SK-N-SH (cell line): Measurements from ENCODE around the gene PPP2R3A. TPM values are rescaled to one million over a fixed set of nuclear protein-coding genes. Genes with fewer than 3 reads are reported as not detected.
"Not testable (repeated sequence)": the region's sequence is repeated elsewhere in the genome, so short reads cannot be mapped to it uniquely, and the experiment has no call there.

Experiments used
- CTCF ChIA-PET: fragments of 300-600, 350-600 bp; formaldehyde crosslinking; extraction: SDS; loops from one replicate; lab custom pipeline; 2021; lab: Yijun Ruan, JAX
- POLR2A ChIA-PET: fragments of 350-600 bp; sonication (Branson Sonifier 250); formaldehyde crosslinking; extraction: SDS; loops from one replicate; lab custom pipeline; 2020; ENCODE audit warnings: antibody characterized with exemption, inconsistent platforms; lab: Yijun Ruan, JAX
- DNase-seq: peaks from one replicate; pipeline ENCODE4 v3.0.0; 2012
- H2AFZ ChIP-seq: fragments of 200-600 bp; sonication (generic); 2 replicates; pipeline ENCODE4 v1.8.1; 2016; ENCODE audit warnings: antibody characterized with exemption, mild to moderate bottlenecking, low read depth
- H3F3A ChIP-seq: fragments of 200-600 bp; sonication (generic); replicated peaks from 2 replicates; pipeline ENCODE3; 2016; ENCODE audit warnings: antibody characterized with exemption, mild to moderate bottlenecking; ENCODE audit not compliant: insufficient read depth
- H3K27ac ChIP-seq, 2 experiments: fragments of 200-500 bp in 1 of 2; fragments of 200-600 bp in 1 of 2; sonication (Bioruptor generic) in 1 of 2; sonication (generic), shearing (Covaris generic) in 1 of 2; 2 replicates each; pipeline versions ENCODE4 v1.5.1 to v1.6.1; 2014 to 2016; ENCODE audit warnings: low read depth in 2 of 2, inconsistent platforms in 1 of 2, low read length in 1 of 2, mild to moderate bottlenecking in 1 of 2, mixed read lengths in 1 of 2
- H3K27me3 ChIP-seq: fragments of 200-600 bp; sonication (generic), shearing (Covaris generic); 2 replicates; pipeline ENCODE4 v1.6.1; 2016; ENCODE audit warnings: mixed run types; ENCODE audit not compliant: insufficient read depth
- H3K36me3 ChIP-seq, 2 experiments: fragments of 200-500 bp in 1 of 2; fragments of 200-600 bp in 1 of 2; sonication (Bioruptor generic) in 1 of 2; sonication (generic) in 1 of 2; replicated peaks in 1 of 2; 2 replicates each; pipeline versions ENCODE3 to v1.5.1; 2014 to 2016; ENCODE audit warnings: low read length in 1 of 2, mild to moderate bottlenecking in 1 of 2; ENCODE audit not compliant: insufficient read depth in 2 of 2, control insufficient read depth in 1 of 2
- H3K4me1 ChIP-seq, 2 experiments: fragments of 200-500 bp in 1 of 2; fragments of 200-600 bp in 1 of 2; sonication (Bioruptor generic) in 1 of 2; sonication (generic), shearing (Covaris generic) in 1 of 2; 2 replicates each; pipeline versions ENCODE4 v1.5.1 to v1.6.1; 2014 to 2016; ENCODE audit warnings: low read depth in 1 of 2, low read length in 1 of 2, mixed run types in 1 of 2; ENCODE audit not compliant: insufficient read depth in 2 of 2, control insufficient read depth in 1 of 2
- H3K4me2 ChIP-seq: fragments of 200-600 bp; sonication (generic), shearing (Covaris generic); 2 replicates; pipeline ENCODE4 v1.6.1; 2017; ENCODE audit warnings: mixed run types
- H3K4me3 ChIP-seq, 2 experiments: fragments of 200-500 bp in 1 of 2; fragments of 200-600 bp in 1 of 2; sonication (Bioruptor generic) in 1 of 2; sonication (generic), shearing (Covaris generic) in 1 of 2; 2 replicates each; pipeline versions ENCODE4 v1.5.1 to v1.8.1; 2014 to 2016; ENCODE audit warnings: low read depth in 2 of 2, inconsistent platforms in 1 of 2, low read length in 1 of 2, mild to moderate bottlenecking in 1 of 2, mixed read lengths in 1 of 2, moderate library complexity in 1 of 2
- H3K79me2 ChIP-seq: fragments of 200-600 bp; sonication (generic); 2 replicates; pipeline ENCODE4 v1.8.1; 2017; ENCODE audit warnings: mild to moderate bottlenecking; ENCODE audit not compliant: insufficient read depth
- H3K9ac ChIP-seq: fragments of 200-600 bp; sonication (generic); 2 replicates; pipeline ENCODE4 v1.6.1; 2017; ENCODE audit warnings: mixed run types
- H3K9me2 ChIP-seq: fragments of 200-600 bp; sonication (generic); 2 replicates; pipeline ENCODE4 v1.6.1; 2017; ENCODE audit warnings: mixed run types
- H3K9me3 ChIP-seq: fragments of 200-600 bp; sonication (generic); 2 replicates; pipeline ENCODE4 v1.6.1; 2017; ENCODE audit warnings: mixed run types, mild to moderate bottlenecking, moderate library complexity
- H4K20me1 ChIP-seq: fragments of 200-600 bp; sonication (generic); 2 replicates; pipeline ENCODE4 v1.6.1; 2017; ENCODE audit warnings: mild to moderate bottlenecking, mixed run types; ENCODE audit not compliant: insufficient read depth
- FOXM1 ChIP-seq: IDR thresholded peaks from 2 replicates; pipeline ENCODE4 v1.4.0; 2012; ENCODE audit warnings: low read depth, mild to moderate bottlenecking
- MEF2A ChIP-seq: IDR thresholded peaks from 2 replicates; pipeline ENCODE4 v1.4.0; 2012; ENCODE audit warnings: low read depth, borderline replicate concordance
- NFIC ChIP-seq: IDR thresholded peaks from 2 replicates; pipeline ENCODE4 v1.4.0; 2012; ENCODE audit warnings: borderline replicate concordance
- NRF1 ChIP-seq: IDR thresholded peaks from 2 replicates; pipeline ENCODE4 v1.6.1; 2012; ENCODE audit warnings: low read depth, mild to moderate bottlenecking, low read length
- RFX5 ChIP-seq: IDR thresholded peaks from 2 replicates; pipeline ENCODE4 v1.6.1; 2012; ENCODE audit warnings: mild to moderate bottlenecking, improper control_type of control experiment, low read length
- SIN3A ChIP-seq: IDR thresholded peaks from 2 replicates; pipeline ENCODE4 v1.6.1; 2012; ENCODE audit warnings: low read depth, mild to moderate bottlenecking, low read length, moderate library complexity, borderline replicate concordance
- WGBS: methylation state at CpG from one replicate; pipeline ENCODE4 v1.1.6; 2017; ENCODE audit warnings: low lambda C conversion rate; 5-methylcytosine and 5-hydroxymethylcytosine counted together
- polyA plus RNA-seq, 3 experiments: library from polyadenylated mRNA; depleted of rRNA; stranded (reverse); fragments of >200 nt; gene quantifications; 2 replicates each; pipeline ENCODE4 v1.2.3, GENCODE V29; 2012
- TF ChIP-seq, protein P1 (sequence below): fragments of 150-350 bp; IDR thresholded peaks from 2 replicates; pipeline ENCODE4 v1.6.1; 2016; ENCODE audit warnings: mild to moderate bottlenecking, low read depth, low read length
- TF ChIP-seq, protein P2 (sequence below): IDR thresholded peaks from 2 replicates; pipeline ENCODE4 v1.4.0; 2012; ENCODE audit warnings: low read depth

Gene PPP2R3A
- polyA plus RNA-seq, 1 of the 3 experiments (the other 2 are of a cell fraction) = 3.9 TPM

DNA sequence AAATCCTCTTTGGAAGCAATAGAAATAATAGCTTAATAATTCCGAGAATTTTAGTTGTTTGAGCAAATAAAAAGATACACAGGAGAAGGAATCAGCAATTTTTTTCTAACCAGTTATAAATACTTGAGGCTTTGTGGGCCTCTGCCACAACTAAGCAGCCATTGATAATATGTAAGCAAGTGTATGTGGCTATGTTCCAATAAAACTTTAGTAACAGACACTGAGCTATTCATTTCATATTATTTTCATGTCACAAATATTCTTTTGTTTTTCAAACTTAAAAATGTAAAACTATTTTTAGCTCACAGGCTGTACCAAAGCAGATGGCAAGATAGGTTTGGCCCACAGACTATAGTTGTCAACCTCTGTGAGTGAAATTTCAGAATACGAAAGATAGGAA, 145.0 kb downstream of the PPP2R3A start:
- Histone ChIP-seq H3K36me3 (peaks cover 12 to 46% of the 10 kb centered on the region in 2 experiments), H3K79me2 (no peaks in the 10 kb centered on the region), H3K9me3 (no peaks in the 10 kb centered on the region), H2AFZ (no peak overlapping the region), H3K4me3 (no peak overlapping the region), H3K9me2 (no peaks in the 10 kb centered on the region), H3K4me1 (no peaks in the 10 kb centered on the region), H3K27me3 (no peaks in the 10 kb centered on the region), H3F3A (peaks cover 4% of the 10 kb centered on the region), H4K20me1 (no peaks in the 10 kb centered on the region), H3K27ac (no peak overlapping the region), H3K9ac (no peak overlapping the region), H3K4me2 (no peak overlapping the region)
- ChIA-PET CTCF (no interaction called here), POLR2A (no interaction called here)
- WGBS = 92% methylated on average over 2 of the region's 2 CpGs
- no peak for TF ChIP-seq RFX5
- TF ChIP-seq NRF1 = no peak
- TF ChIP-seq FOXM1 = no peak
- no peak for TF ChIP-seq MEF2A
- no peak for TF ChIP-seq SIN3A
- TF ChIP-seq, protein P1, sequence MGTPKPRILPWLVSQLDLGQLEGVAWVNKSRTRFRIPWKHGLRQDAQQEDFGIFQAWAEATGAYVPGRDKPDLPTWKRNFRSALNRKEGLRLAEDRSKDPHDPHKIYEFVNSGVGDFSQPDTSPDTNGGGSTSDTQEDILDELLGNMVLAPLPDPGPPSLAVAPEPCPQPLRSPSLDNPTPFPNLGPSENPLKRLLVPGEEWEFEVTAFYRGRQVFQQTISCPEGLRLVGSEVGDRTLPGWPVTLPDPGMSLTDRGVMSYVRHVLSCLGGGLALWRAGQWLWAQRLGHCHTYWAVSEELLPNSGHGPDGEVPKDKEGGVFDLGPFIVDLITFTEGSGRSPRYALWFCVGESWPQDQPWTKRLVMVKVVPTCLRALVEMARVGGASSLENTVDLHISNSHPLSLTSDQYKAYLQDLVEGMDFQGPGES = no peak
- TF ChIP-seq, protein P2, sequence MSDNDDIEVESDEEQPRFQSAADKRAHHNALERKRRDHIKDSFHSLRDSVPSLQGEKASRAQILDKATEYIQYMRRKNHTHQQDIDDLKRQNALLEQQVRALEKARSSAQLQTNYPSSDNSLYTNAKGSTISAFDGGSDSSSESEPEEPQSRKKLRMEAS = no peak
- DNase-seq = no peak

DNA sequence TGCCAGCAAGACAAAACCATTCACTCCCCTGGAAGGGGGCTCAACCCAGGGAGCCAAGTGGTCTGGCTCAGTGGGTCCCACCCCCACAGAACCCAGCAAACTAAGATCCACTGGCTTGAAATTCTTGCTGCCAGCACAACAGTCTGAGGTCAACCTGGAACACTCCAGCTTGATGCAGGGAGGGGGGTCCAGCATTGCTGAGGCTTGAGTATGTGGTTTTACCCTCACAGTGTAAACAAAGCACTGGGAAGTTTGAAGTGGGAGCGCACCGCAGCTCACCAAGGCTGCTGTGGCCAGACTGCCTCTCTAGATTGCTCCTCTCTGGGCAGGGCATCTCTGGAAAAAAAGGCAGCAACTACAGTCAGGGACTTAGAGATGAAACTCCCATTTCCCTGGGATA, 148.9 kb downstream of the PPP2R3A start:
- no peak for DNase-seq
- CTCF ChIA-PET = no interaction called here
- Histone ChIP-seq H3K9me2 (no peaks in the 10 kb centered on the region), H3K9me3 (no peaks in the 10 kb centered on the region), H3F3A (no peaks in the 10 kb centered on the region), H4K20me1 (no peaks in the 10 kb centered on the region), H2AFZ (no peak overlapping the region), H3K36me3 (peaks cover 2 to 18% of the 10 kb centered on the region in 2 experiments)
- WGBS = 94% methylated on average over 2 of the region's 2 CpGs
- no peak for TF ChIP-seq NFIC
- TF ChIP-seq, all 33 proteins: peak for 0
- Histone ChIP-seq H3K27ac (no peak overlapping the region), H3K79me2 (no peaks in the 10 kb centered on the region), H3K9ac (no peak overlapping the region), H3K4me3 (no peak overlapping the region), H3K4me1 (no peaks in the 10 kb centered on the region), H3K27me3 (no peaks in the 10 kb centered on the region), H3K4me2 (no peak overlapping the region)
- POLR2A ChIA-PET = interaction anchor here (1.6 kb wide), 1 partner anchor 82 kb away, joined by 4 read pairs; the partner anchor contains the start of gene MSL2

DNA sequence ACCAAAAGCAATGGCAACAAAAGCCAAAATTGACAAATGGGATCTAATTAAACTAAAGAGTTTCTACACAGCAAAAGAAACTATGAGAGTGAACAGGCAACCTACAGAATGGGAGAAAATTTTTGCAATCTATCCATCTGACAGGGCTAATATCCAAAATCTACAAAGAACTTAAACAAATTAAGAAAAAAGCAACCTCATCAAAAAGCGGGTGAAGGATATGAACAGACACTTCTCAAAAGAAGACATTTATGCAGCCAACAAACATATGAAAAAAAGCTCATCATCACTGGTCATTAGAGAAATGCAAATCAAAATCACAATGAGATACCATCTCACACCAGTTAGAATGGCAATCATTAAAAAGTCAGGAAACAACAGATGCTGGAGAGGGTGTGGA, 153.8 kb downstream of the PPP2R3A start:
- H3K4me2 ChIP-seq, H3K9me2 ChIP-seq, H3K79me2 ChIP-seq, CTCF ChIA-PET, DNase-seq, H3K4me3 ChIP-seq, H3K4me1 ChIP-seq, H3K9me3 ChIP-seq, H4K20me1 ChIP-seq, H3K36me3 ChIP-seq, H3F3A ChIP-seq, H3K27me3 ChIP-seq, POLR2A ChIA-PET, H3K27ac ChIP-seq, H2AFZ ChIP-seq, H3K9ac ChIP-seq: not testable (repeated sequence)
- WGBS = 100% methylated on average over 1 of the region's 1 CpG

DNA sequence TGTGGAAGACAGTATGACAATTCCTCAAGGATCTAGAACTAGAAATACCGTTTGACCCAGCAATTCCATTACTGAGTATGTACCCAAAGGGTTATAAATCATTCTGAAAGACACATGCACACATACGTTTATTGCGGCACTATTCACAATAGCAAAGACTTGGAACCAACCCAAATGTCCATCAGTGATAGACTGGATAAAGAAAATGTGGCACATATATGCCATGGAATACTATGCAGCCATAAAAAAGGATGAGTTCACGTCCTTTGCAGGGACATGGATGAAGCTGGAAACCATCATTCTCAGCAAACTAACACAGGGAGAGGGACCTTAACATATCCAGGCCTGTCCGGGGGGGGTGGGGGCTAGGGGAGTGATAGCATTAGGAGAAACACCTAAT, 154.3 kb downstream of the PPP2R3A start:
- H3K36me3 ChIP-seq, H3K79me2 ChIP-seq, POLR2A ChIA-PET, H3K4me1 ChIP-seq, CTCF ChIA-PET, H3K27me3 ChIP-seq, H3F3A ChIP-seq, H3K9me3 ChIP-seq, H2AFZ ChIP-seq, H3K4me3 ChIP-seq, H3K27ac ChIP-seq, DNase-seq, H3K4me2 ChIP-seq, H4K20me1 ChIP-seq, H3K9me2 ChIP-seq, H3K9ac ChIP-seq: not testable (repeated sequence)
- over 99% methylated on average over 5 of the region's 5 CpGs for WGBS
